ENCODE measurements around the gene RTL3.

Gene RTL3

GRCh38 chrX:78622831-78623230 lies 36.3 kb downstream of the RTL3 start:
- CTCF ChIA-PET: no interaction called here
- DNase-seq (ENCODE audit: extremely low spot score): no peak
- TF ChIP-seq CTCF (IDR thresholded peaks at IDR 0.05; ENCODE audit: control extremely low read depth, extremely low read depth, low read depth, missing control alignments): no peak
- POLR2A ChIA-PET: no interaction called here

- POLR2A ChIA-PET: no interaction called here
- no peak for TF ChIP-seq CTCF (IDR thresholded peaks at IDR 0.05; ENCODE audit: control extremely low read depth, extremely low read depth, low read depth, missing control alignments)
- no peak for DNase-seq (ENCODE audit: extremely low spot score)
- CTCF ChIA-PET: no interaction called here
Observed at GRCh38 chrX:78619834-78620233, 39.3 kb downstream of the RTL3 start.

- no peak for TF ChIP-seq CTCF (IDR thresholded peaks at IDR 0.05; ENCODE audit: control extremely low read depth, extremely low read depth, low read depth, missing control alignments)
- CTCF ChIA-PET: no interaction called here
- DNase-seq (ENCODE audit: extremely low spot score): no peak
- POLR2A ChIA-PET: no interaction called here
Observed at GRCh38 chrX:78618987-78619386, 40.1 kb downstream of the RTL3 start.

GRCh38 chrX:78614264-78614663 lies 44.9 kb downstream of the RTL3 start:
- no peak for DNase-seq (ENCODE audit: extremely low spot score)
- POLR2A ChIA-PET: no interaction called here
- TF ChIP-seq CTCF (IDR thresholded peaks at IDR 0.05; ENCODE audit: control extremely low read depth, extremely low read depth, low read depth, missing control alignments): no peak
- CTCF ChIA-PET: no interaction called here

All from GM10248 (cell line).